ENCODE results near the gene RAB8A. TPM values are rescaled to one million over a fixed set of nuclear protein-coding genes. Genes with fewer than 3 reads are reported as not detected.

The RAB8A gene
- total and polyA plus RNA-seq, 2 of the 8 experiments (the other 6 are each of a cell fraction or from before 2014, with no cell fraction given), result 65.8 to 97.0 TPM

GRCh38 chr19:16164222-16164890 is 52.7 kb downstream of the RAB8A start:
- H3K4me2 ChIP-seq (ENCODE audit: insufficient read depth in 1 of 2, low read depth in 2 of 2, low read length in 2 of 2), result no peak overlapping the region
- no peak overlapping the region for H3K14ac ChIP-seq (ENCODE audit: insufficient read length)
- no peak overlapping the region for H4K91ac ChIP-seq (replicated peaks; ENCODE audit: insufficient read length, low read length)
- no peak overlapping the region for H2BK12ac ChIP-seq (ENCODE audit: low read depth, low read length)
- no peak overlapping the region for H3K4ac ChIP-seq (replicated peaks; ENCODE audit: insufficient read length, low read depth, low read length)
- H3K27me3 ChIP-seq (replicated peaks in 1 of 4; ENCODE audit: control insufficient read depth in 3 of 4, extremely low read depth in 1 of 4, insufficient read depth in 3 of 4, low read length in 3 of 4), result no peaks in the 10 kb centered on the region
- WGBS, 2 experiments (ENCODE audit: extremely low coverage in 1 of 2, insufficient coverage in 1 of 2, insufficient read length in 1 of 2, insufficient replicate concordance in 2 of 2, low coverage in 1 of 2, low lambda C conversion rate in 2 of 2, missing lambda C conversion rate in 1 of 2), result 90% methylated on average over 13 of the region's 13 CpGs; no CpG with 5 or more reads in 1 of the 2 experiments
- no peak overlapping the region for H3K56ac ChIP-seq (replicated peaks; ENCODE audit: insufficient read length, low read depth, low read length)
- no peak overlapping the region for H3K27ac ChIP-seq (ENCODE audit: low read depth, low read length)
- no peaks in the 10 kb centered on the region for H3K36me3 ChIP-seq (ENCODE audit: control insufficient read depth in 2 of 4, insufficient read depth in 4 of 4, low read length in 3 of 4)
- ChIA-PET CTCF (ENCODE audit: partially characterized antibody) (no interaction called here), POLR2A (ENCODE audit: partially characterized antibody) (interaction anchor here (1.8 kb wide), 1 partner anchor 88 kb away, joined by 4 read pairs; the partner anchor contains the start of gene TPM4)
- no peaks in the 10 kb centered on the region for H4K20me1 ChIP-seq (replicated peaks in 1 of 2; ENCODE audit: control insufficient read depth in 1 of 2, insufficient read depth in 2 of 2, low read length in 2 of 2)
- H4K8ac ChIP-seq (ENCODE audit: extremely low read depth, insufficient read depth, low read length), result 0 out of 2 replicates have a peak overlapping the region, but pooled peaks have one; percentile 11
- H2BK120ac ChIP-seq (replicated peaks; ENCODE audit: low read depth, low read length), result no peak overlapping the region
- no peak overlapping the region for H2AFZ ChIP-seq (ENCODE audit: low read length)
- H3K4me3 ChIP-seq (ENCODE audit: extremely low read depth in 1 of 4, insufficient read depth in 2 of 4, low read depth in 3 of 4, low read length in 4 of 4), result no peak overlapping the region
- no peaks in the 10 kb centered on the region for H3K4me1 ChIP-seq (replicated peaks in 1 of 4; ENCODE audit: control insufficient read depth in 3 of 4, insufficient read depth in 4 of 4, low read length in 3 of 4)
- H3K79me2 ChIP-seq (ENCODE audit: control insufficient read depth in 1 of 2, insufficient read depth in 2 of 2, low read length in 2 of 2), result no peaks in the 10 kb centered on the region
- H3K23me2 ChIP-seq (ENCODE audit: low read depth, low read length), result no peaks in the 10 kb centered on the region
- FAIRE-seq (no peak), DNase-seq (ENCODE audit: low read depth in 1 of 2, low spot score in 2 of 2) (no peak)
- no peak overlapping the region for H3K18ac ChIP-seq (ENCODE audit: extremely low read depth, low read length)
- H2BK5ac ChIP-seq (ENCODE audit: low read depth, low read length), result no peak overlapping the region
- H3K79me1 ChIP-seq (ENCODE audit: low read depth, low read length), result no peaks in the 10 kb centered on the region
- H2BK15ac ChIP-seq (ENCODE audit: low read length), result no peak overlapping the region
- H4K5ac ChIP-seq (ENCODE audit: insufficient read length, low read depth, low read length), result no peak overlapping the region
- no peak overlapping the region for H3K23ac ChIP-seq (ENCODE audit: insufficient read length)
- H2AK5ac ChIP-seq (ENCODE audit: low read depth, low read length), result no peak overlapping the region
- H3K9ac ChIP-seq (replicated peaks in 1 of 4; ENCODE audit: extremely low read depth in 1 of 4, low read depth in 3 of 4, low read length in 3 of 4), result no peak overlapping the region
- H3K9me3 ChIP-seq (ENCODE audit: insufficient read depth in 2 of 2, low read depth in 1 of 2, low read length in 1 of 2), result no peaks in the 10 kb centered on the region
- H2BK20ac ChIP-seq (ENCODE audit: low read length), result no peak overlapping the region
- TF ChIP-seq GABPA (IDR thresholded peaks at IDR 0.05; ENCODE audit: borderline replicate concordance, insufficient read depth, low read length) (no peak), JUN (IDR thresholded peaks at IDR 0.05; ENCODE audit: low read depth, low read length) (no peak), KDM4A (IDR thresholded peaks at IDR 0.05; ENCODE audit: low read depth, low read length, severe bottlenecking) (no peak), PHF8 (conservative IDR thresholded peaks at IDR 0.05; ENCODE audit: low read depth, low read length) (no peak), HDAC6 (IDR thresholded peaks at IDR 0.05; ENCODE audit: low read depth, low read length) (no peak), POLR2A (IDR thresholded peaks at IDR 0.05; ENCODE audit: control extremely low read depth in 1 of 2, low read depth in 2 of 2, low read length in 2 of 2) (no peak), POU5F1 (IDR thresholded peaks at IDR 0.05; ENCODE audit: low read depth, low read length) (no peak), TBP (IDR thresholded peaks at IDR 0.05; ENCODE audit: low read depth, low read length) (no peak), TAF1 (IDR thresholded peaks at IDR 0.05; ENCODE audit: low read depth, low read length) (no peak), SP4 (IDR thresholded peaks at IDR 0.05; ENCODE audit: low read length) (no peak), JUND (IDR thresholded peaks at IDR 0.05; ENCODE audit: low read length) (no peak), HDAC2 (IDR thresholded peaks at IDR 0.05; ENCODE audit: borderline replicate concordance in 1 of 2, low read depth in 2 of 2, low read length in 2 of 2) (no peak), TCF12 (IDR thresholded peaks at IDR 0.05; ENCODE audit: low read depth, low read length) (no peak), CBX5 (IDR thresholded peaks at IDR 0.05; ENCODE audit: low read depth, low read length) (no peak)

Data from H1 (cell line).